Gastroesophageal sphincter (tissue), 3 donors: ENCODE measurements around the gene PKD2L1.

Source experiments
- EP300 ChIP-seq: sonication (generic); formaldehyde crosslinking; IDR thresholded peaks from one replicate; pipeline ENCODE4 v1.6.1; 2017; ENCODE audit warnings: antibody characterized with exemption, mild to moderate bottlenecking
- POLR2A ChIP-seq, 2 donors: fragments of 450-650 bp; IDR thresholded peaks; one replicate each; pipeline ENCODE4 v1.6.1; 2017; ENCODE audit warnings: antibody characterized with exemption in 2 of 2, mild to moderate bottlenecking in 2 of 2, moderate library complexity in 1 of 2
- TF ChIP-seq, protein P1 (sequence below), 4 experiments: fragments of 200-600 bp in 2 of 4; fragments of 450-650 bp in 2 of 4; sonication (generic) in 1 of 4; IDR thresholded peaks; one replicate each; pipeline ENCODE4 v1.5.1; 2017 to 2019; ENCODE audit warnings: antibody characterized with exemption in 4 of 4, mild to moderate bottlenecking in 2 of 4, moderate library complexity in 2 of 4

DNA sequence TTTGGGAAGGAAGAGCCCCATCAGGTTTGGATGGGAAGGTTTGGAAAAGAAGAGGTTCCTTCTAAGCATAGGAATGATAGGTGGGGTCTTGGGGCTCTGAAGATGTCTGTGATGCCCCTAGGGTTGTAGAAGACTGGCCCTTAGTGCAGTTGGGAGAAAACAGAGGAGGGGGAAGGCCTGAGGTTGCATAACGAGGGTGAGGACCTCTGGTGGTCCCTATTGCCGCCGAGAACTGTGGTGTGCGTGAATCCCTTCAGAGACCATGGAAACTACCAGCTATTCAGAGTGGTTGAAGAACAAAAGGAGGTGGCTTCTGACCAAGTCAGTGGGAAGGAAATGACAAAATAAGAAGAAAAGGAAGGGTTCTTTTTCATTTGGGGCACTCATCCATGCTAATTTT is 3.1 kb upstream of the PKD2L1 start:
- TF ChIP-seq EP300 (no peak), POLR2A (IDR thresholded peaks at IDR 0.05) (no peak)
- TF ChIP-seq, protein P1, sequence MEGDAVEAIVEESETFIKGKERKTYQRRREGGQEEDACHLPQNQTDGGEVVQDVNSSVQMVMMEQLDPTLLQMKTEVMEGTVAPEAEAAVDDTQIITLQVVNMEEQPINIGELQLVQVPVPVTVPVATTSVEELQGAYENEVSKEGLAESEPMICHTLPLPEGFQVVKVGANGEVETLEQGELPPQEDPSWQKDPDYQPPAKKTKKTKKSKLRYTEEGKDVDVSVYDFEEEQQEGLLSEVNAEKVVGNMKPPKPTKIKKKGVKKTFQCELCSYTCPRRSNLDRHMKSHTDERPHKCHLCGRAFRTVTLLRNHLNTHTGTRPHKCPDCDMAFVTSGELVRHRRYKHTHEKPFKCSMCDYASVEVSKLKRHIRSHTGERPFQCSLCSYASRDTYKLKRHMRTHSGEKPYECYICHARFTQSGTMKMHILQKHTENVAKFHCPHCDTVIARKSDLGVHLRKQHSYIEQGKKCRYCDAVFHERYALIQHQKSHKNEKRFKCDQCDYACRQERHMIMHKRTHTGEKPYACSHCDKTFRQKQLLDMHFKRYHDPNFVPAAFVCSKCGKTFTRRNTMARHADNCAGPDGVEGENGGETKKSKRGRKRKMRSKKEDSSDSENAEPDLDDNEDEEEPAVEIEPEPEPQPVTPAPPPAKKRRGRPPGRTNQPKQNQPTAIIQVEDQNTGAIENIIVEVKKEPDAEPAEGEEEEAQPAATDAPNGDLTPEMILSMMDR (IDR thresholded peaks at IDR 0.05) = no peak
